H9 (cell line): ENCODE results near the gene GPD1L. TPM values are rescaled to one million over a fixed set of nuclear protein-coding genes. Genes with fewer than 3 reads are reported as not detected.

Experiments used
- DNase-seq: peaks from one replicate; pipeline ENCODE4 v3.0.0-alpha.2; 2017
- H2AFZ ChIP-seq: one replicate; pipeline ENCODE4 v1.6.1; 2013; ENCODE audit warnings: mild to moderate bottlenecking, low read length, control low read depth, moderate library complexity
- H2AK5ac ChIP-seq: 2 replicates; pipeline ENCODE4 v1.6.1; 2013; ENCODE audit warnings: low read length, control low read depth, mixed read lengths; ENCODE audit not compliant: insufficient read length
- H2BK120ac ChIP-seq: one replicate; pipeline ENCODE4 v1.6.1; 2013; ENCODE audit warnings: low read depth, mild to moderate bottlenecking, low read length, control low read depth, inconsistent platforms; ENCODE audit not compliant: poor library complexity, severe bottlenecking
- H2BK12ac ChIP-seq: 2 replicates; pipeline ENCODE4 v1.6.1; 2013; ENCODE audit warnings: low read length, control low read depth, mixed read lengths, low read depth; ENCODE audit not compliant: insufficient read length
- H2BK15ac ChIP-seq: 2 replicates; pipeline ENCODE4 v1.6.1; 2013; ENCODE audit warnings: low read depth, low read length, control low read depth
- H2BK20ac ChIP-seq: one replicate; pipeline ENCODE4 v1.6.1; 2013; ENCODE audit warnings: low read depth, mild to moderate bottlenecking, low read length, control low read depth, inconsistent platforms; ENCODE audit not compliant: poor library complexity, severe bottlenecking
- H2BK5ac ChIP-seq: 2 replicates; pipeline ENCODE4 v1.6.1; 2013; ENCODE audit warnings: low read length, control low read depth, mixed read lengths; ENCODE audit not compliant: insufficient read length
- H3K14ac ChIP-seq: 2 replicates; pipeline ENCODE4 v1.6.1; 2013; ENCODE audit warnings: low read length, control low read depth; ENCODE audit not compliant: insufficient read depth
- H3K18ac ChIP-seq: 2 replicates; pipeline ENCODE4 v1.6.1; 2013; ENCODE audit warnings: low read depth, mild to moderate bottlenecking, mixed read lengths, low read length, control low read depth; ENCODE audit not compliant: insufficient read length
- H3K23ac ChIP-seq: 2 replicates; pipeline ENCODE4 v1.6.1; 2013; ENCODE audit warnings: low read length, control low read depth, mixed read lengths, low read depth; ENCODE audit not compliant: insufficient read length
- H3K23me2 ChIP-seq: 2 replicates; pipeline ENCODE4 v1.6.1; 2013; ENCODE audit warnings: low read depth, mild to moderate bottlenecking, mixed read lengths, low read length, control low read depth; ENCODE audit not compliant: insufficient read length, poor library complexity, severe bottlenecking
- H3K27ac ChIP-seq: 2 replicates; pipeline ENCODE4 v1.5.1; 2013; ENCODE audit warnings: low read length, control low read depth, mixed read lengths, low read depth; ENCODE audit not compliant: insufficient read length
- H3K27me3 ChIP-seq: 2 replicates; pipeline ENCODE4 v1.6.1; 2013; ENCODE audit warnings: low read length, control low read depth, inconsistent platforms; ENCODE audit not compliant: insufficient read depth
- H3K4ac ChIP-seq: 2 replicates; pipeline ENCODE4 v1.6.1; 2013; ENCODE audit warnings: low read depth, mild to moderate bottlenecking, control low read depth, inconsistent platforms, low read length, moderate library complexity
- H3K4me1 ChIP-seq: 2 replicates; pipeline ENCODE4 v1.6.1; 2013; ENCODE audit warnings: low read length, control low read depth, inconsistent platforms; ENCODE audit not compliant: insufficient read depth
- H3K4me2 ChIP-seq: 2 replicates; pipeline ENCODE4 v1.6.1; 2013; ENCODE audit warnings: low read length, control low read depth, mixed read lengths; ENCODE audit not compliant: insufficient read length, insufficient read depth
- H3K56ac ChIP-seq: 2 replicates; pipeline ENCODE4 v1.6.1; 2013; ENCODE audit warnings: low read depth, mild to moderate bottlenecking, mixed read lengths, low read length, control low read depth; ENCODE audit not compliant: insufficient read length
- H3K79me1 ChIP-seq: 2 replicates; pipeline ENCODE4 v1.6.1; 2013; ENCODE audit warnings: low read depth, mild to moderate bottlenecking, moderate library complexity, low read length, control low read depth, inconsistent platforms; ENCODE audit not compliant: insufficient read depth, poor library complexity, severe bottlenecking
- H3K79me2 ChIP-seq: 2 replicates; pipeline ENCODE4 v1.6.1; 2013; ENCODE audit warnings: low read length, control low read depth, inconsistent platforms; ENCODE audit not compliant: insufficient read depth
- H3K9ac ChIP-seq: 2 replicates; pipeline ENCODE4 v1.6.1; 2013; ENCODE audit warnings: low read length, control low read depth, mixed read lengths; ENCODE audit not compliant: insufficient read length; ENCODE audit errors: extremely low read depth
- H3K9me3 ChIP-seq: one replicate; pipeline ENCODE4 v1.6.1; 2013; ENCODE audit warnings: low read depth, low read length, inconsistent platforms; ENCODE audit not compliant: control insufficient read depth
- H3T11ph ChIP-seq: one replicate; pipeline ENCODE4 v1.6.1; 2013; ENCODE audit warnings: mild to moderate bottlenecking, low read length, control low read depth, inconsistent platforms
- H4K20me1 ChIP-seq: one replicate; pipeline ENCODE4 v1.6.1; 2013; ENCODE audit not compliant: control insufficient read depth, insufficient read length, insufficient read depth
- H4K5ac ChIP-seq: 2 replicates; pipeline ENCODE4 v1.6.1; 2013; ENCODE audit warnings: low read depth, mild to moderate bottlenecking, mixed read lengths, low read length, control low read depth; ENCODE audit not compliant: insufficient read length
- H4K8ac ChIP-seq: replicated peaks from 2 replicates; pipeline ENCODE4 v1.6.1; 2013; ENCODE audit warnings: low read length, control low read depth, mixed read lengths, low read depth; ENCODE audit not compliant: insufficient read length
- H4K91ac ChIP-seq: 2 replicates; pipeline ENCODE4 v1.6.1; 2013; ENCODE audit warnings: low read depth, mild to moderate bottlenecking, moderate library complexity, mixed read lengths, low read length, control low read depth; ENCODE audit not compliant: insufficient read length
- H3K27ac Mint-ChIP-seq, 3 experiments: 2 replicates in 2 of 3; 3 replicates in 1 of 3; pipeline ENCODE4 v1.8.0; 2020 to 2021; ENCODE audit warnings: mixed read lengths in 3 of 3, mild to moderate bottlenecking in 1 of 3, moderate library complexity in 1 of 3
- H3K27me3 Mint-ChIP-seq: 2 replicates; pipeline ENCODE4 v1.8.0; 2021; ENCODE audit warnings: low read depth, mild to moderate bottlenecking, moderate library complexity, mixed read lengths
- H3K36me3 Mint-ChIP-seq, 3 experiments: 2 replicates in 2 of 3; 3 replicates in 1 of 3; pipeline ENCODE4 v1.8.0; 2020 to 2021; ENCODE audit warnings: low read depth in 3 of 3, mixed read lengths in 3 of 3; ENCODE audit not compliant: insufficient read depth in 1 of 3
- H3K4me1 Mint-ChIP-seq, 2 experiments: 2 replicates each; pipeline ENCODE4 v1.8.0; 2020; ENCODE audit warnings: mixed read lengths in 2 of 2
- H3K4me3 Mint-ChIP-seq, 2 experiments: 2 replicates in 1 of 2; 3 replicates in 1 of 2; pipeline ENCODE4 v1.8.0; 2020 to 2021; ENCODE audit warnings: mild to moderate bottlenecking in 2 of 2, mixed read lengths in 2 of 2, moderate library complexity in 1 of 2
- H3K9me3 Mint-ChIP-seq, 2 experiments: 2 replicates in 1 of 2; 3 replicates in 1 of 2; pipeline ENCODE4 v1.8.0; 2020; ENCODE audit warnings: mild to moderate bottlenecking in 2 of 2, mixed read lengths in 2 of 2, moderate library complexity in 1 of 2
- WGBS: extraction: QIAGEN DNeasy Blood & Tissue Kit; methylation state at CpG from one replicate; pipeline ENCODE4 v1.1.7; 2013; ENCODE audit warnings: missing lambda C conversion rate, low lambda C conversion rate, mixed read lengths; ENCODE audit not compliant: insufficient read length; ENCODE audit errors: extremely low coverage; 5-methylcytosine and 5-hydroxymethylcytosine counted together
- total RNA-seq: library from RNA; stranded (reverse); gene quantifications from 2 replicates; pipeline ENCODE4 v1.2.1, GENCODE V29; 2021
- TF ChIP-seq, protein P1 (sequence below): fragments of 200-600 bp; sonication (generic); conservative IDR thresholded peaks from 3 replicates; pipeline ENCODE4 v1.8.0; 2021; ENCODE audit warnings: antibody characterized with exemption, mild to moderate bottlenecking

GPD1L gene
- total RNA-seq, 1 experiment from 2014 or later, result 3.7 TPM

DNA sequence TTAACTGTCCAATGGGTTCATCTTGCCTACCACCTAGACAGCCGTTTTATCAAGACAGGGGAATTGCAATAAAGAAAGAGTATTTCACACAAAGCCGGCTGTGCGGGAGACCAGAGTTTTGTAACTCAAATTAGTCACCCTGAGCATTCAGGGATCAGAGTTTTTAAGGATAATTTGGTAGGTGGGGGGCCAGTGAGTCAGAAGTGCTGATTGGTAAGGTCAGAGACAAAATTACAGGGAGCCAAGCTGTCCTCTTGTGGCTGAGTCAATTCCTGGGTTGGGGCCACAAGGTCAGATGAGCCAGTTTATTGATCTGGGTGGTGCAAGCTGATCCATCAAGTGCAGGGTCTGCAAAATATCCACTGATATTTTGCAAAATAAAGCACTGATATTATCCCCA lies 29.9 kb upstream of the GPD1L start:
- peaks cover 2% of the 10 kb centered on the region for H3K27me3 Mint-ChIP-seq
- TF ChIP-seq, protein P1, sequence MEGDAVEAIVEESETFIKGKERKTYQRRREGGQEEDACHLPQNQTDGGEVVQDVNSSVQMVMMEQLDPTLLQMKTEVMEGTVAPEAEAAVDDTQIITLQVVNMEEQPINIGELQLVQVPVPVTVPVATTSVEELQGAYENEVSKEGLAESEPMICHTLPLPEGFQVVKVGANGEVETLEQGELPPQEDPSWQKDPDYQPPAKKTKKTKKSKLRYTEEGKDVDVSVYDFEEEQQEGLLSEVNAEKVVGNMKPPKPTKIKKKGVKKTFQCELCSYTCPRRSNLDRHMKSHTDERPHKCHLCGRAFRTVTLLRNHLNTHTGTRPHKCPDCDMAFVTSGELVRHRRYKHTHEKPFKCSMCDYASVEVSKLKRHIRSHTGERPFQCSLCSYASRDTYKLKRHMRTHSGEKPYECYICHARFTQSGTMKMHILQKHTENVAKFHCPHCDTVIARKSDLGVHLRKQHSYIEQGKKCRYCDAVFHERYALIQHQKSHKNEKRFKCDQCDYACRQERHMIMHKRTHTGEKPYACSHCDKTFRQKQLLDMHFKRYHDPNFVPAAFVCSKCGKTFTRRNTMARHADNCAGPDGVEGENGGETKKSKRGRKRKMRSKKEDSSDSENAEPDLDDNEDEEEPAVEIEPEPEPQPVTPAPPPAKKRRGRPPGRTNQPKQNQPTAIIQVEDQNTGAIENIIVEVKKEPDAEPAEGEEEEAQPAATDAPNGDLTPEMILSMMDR, result no peak
- H2BK120ac ChIP-seq, result no peak overlapping the region
- no peak overlapping the region for H3K4ac ChIP-seq
- H3K27ac ChIP-seq, result no peak overlapping the region
- no peak overlapping the region for H3K27ac Mint-ChIP-seq
- no peaks in the 10 kb centered on the region for H3K9me3 Mint-ChIP-seq
- no peak overlapping the region for H4K91ac ChIP-seq
- no peak overlapping the region for H2AK5ac ChIP-seq
- H3K79me2 ChIP-seq, result no peaks in the 10 kb centered on the region
- no peak overlapping the region for H2BK12ac ChIP-seq
- H3K79me1 ChIP-seq, result no peaks in the 10 kb centered on the region
- H2BK5ac ChIP-seq, result no peak overlapping the region
- H3K4me1 ChIP-seq, result no peaks in the 10 kb centered on the region; the same call in 1 of the 2 replicates
- H4K20me1 ChIP-seq, result no peaks in the 10 kb centered on the region
- no peaks in the 10 kb centered on the region for H3K23me2 ChIP-seq
- no peak overlapping the region for H3K56ac ChIP-seq
- no peak overlapping the region for H2BK20ac ChIP-seq
- H4K8ac ChIP-seq, result no peak overlapping the region
- no peak overlapping the region for H2AFZ ChIP-seq
- no peak overlapping the region for H3K23ac ChIP-seq
- H3K36me3 Mint-ChIP-seq, result no peaks in the 10 kb centered on the region
- DNase-seq, result no peak
- H3K18ac ChIP-seq, result no peak overlapping the region
- H3K14ac ChIP-seq, result no peak overlapping the region
- no peaks in the 10 kb centered on the region for H3K27me3 ChIP-seq
- H3T11ph ChIP-seq, result no peak overlapping the region
- no peak overlapping the region for H3K4me3 Mint-ChIP-seq
- H3K9me3 ChIP-seq, result no peaks in the 10 kb centered on the region
- H3K4me2 ChIP-seq, result no peak overlapping the region
- no peak overlapping the region for H3K9ac ChIP-seq
- WGBS, result no CpG with 5 or more reads among the region's 3 CpGs
- H2BK15ac ChIP-seq, result no peak overlapping the region
- peaks cover 7 to 8% of the 10 kb centered on the region in 2 experiments; a peak in 3 of 4 replicates for H3K4me1 Mint-ChIP-seq
- no peak overlapping the region for H4K5ac ChIP-seq
